HG03196 (cell line): ENCODE data around the gene TYK2.
"Not testable (repeated sequence)": the region's sequence is repeated elsewhere in the genome, so short reads cannot be mapped to it uniquely, and the experiment has no call there.

Source experiments
- ATAC-seq: cut with Tn5 transposase; IDR thresholded peaks from one replicate; pipeline ENCODE4 v1.9.1; 2021; ENCODE audit not compliant: unreplicated experiment

TYK2 gene

GRCh38 chr19:10380313-10381102, at the start of gene TYK2:
Gene TYK2 (minus strand): TSS chr19:10380572. CDS start chr19:10378406, 2,166 bp downstream.
- peak; percentile 87 for ATAC-seq

DNA sequence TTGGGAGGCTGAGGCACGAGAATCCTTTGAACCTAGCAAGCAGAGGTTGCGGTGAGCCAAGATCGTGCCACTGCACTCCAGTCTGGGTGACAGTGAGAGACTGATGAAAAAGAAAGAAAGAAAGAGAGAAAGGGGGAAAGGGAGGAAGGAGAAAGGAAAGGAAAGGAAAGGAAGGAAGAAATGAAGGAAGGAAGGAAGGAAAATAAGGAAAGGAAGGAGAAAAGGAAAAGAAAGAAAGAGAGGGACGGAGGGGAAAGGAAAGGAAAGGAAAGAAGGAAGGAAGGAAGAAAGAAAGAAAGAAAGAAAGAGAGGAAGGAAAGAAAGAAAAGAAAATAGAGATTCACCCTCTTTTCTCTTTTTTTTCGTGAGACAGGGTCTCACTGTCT, 48.6 kb upstream of the TYK2 start:
- ATAC-seq, result no peak

DNA sequence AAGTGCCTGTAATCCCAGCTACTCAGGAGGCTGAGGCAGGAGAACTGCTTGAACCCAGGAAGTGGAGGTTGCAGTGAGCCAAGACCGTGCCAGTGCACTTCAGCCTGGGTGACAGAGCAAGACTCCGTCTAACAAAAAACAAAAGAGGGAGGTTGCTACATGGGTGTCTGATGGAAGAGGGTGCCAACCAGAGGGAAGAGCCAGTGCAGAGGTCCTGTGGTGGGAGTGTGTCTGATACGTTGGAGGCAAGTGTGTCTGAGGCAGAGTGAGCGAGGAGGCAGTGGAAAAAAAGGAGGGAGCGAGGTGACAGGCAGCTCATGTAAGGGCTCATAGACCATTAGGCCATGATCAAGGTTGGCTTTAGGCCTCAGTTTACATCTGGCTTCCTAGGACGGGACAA, 46.8 kb upstream of the TYK2 start:
- no peak for ATAC-seq

- ATAC-seq, result peak; percentile 30
Measured at GRCh38 chr19:10424011-10424637, 43.8 kb upstream of the TYK2 start.

GRCh38 chr19:10422846-10423245, 42.5 kb upstream of the TYK2 start:
- ATAC-seq, result no peak

DNA sequence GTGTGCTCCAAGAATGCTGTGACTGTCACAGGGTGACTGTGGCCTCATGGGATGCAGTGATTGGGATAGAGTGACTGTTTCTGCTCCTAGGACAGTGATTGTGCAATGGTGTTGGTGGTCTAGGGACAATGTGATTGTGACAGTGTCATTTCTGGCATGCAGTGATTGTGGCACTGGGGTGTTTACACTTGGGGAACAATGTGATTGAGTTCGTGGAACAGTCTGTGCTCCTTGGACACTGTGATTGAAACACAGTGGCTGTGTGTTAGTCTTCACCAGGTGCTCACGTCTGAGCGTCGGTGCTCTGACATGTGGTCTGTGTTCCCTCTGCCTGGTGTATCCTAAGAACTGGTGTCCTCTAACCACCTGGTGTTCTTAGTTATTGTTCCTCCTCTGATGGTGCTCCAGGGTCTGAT, 41.7 kb upstream of the TYK2 start:
- ATAC-seq, result no peak

DNA sequence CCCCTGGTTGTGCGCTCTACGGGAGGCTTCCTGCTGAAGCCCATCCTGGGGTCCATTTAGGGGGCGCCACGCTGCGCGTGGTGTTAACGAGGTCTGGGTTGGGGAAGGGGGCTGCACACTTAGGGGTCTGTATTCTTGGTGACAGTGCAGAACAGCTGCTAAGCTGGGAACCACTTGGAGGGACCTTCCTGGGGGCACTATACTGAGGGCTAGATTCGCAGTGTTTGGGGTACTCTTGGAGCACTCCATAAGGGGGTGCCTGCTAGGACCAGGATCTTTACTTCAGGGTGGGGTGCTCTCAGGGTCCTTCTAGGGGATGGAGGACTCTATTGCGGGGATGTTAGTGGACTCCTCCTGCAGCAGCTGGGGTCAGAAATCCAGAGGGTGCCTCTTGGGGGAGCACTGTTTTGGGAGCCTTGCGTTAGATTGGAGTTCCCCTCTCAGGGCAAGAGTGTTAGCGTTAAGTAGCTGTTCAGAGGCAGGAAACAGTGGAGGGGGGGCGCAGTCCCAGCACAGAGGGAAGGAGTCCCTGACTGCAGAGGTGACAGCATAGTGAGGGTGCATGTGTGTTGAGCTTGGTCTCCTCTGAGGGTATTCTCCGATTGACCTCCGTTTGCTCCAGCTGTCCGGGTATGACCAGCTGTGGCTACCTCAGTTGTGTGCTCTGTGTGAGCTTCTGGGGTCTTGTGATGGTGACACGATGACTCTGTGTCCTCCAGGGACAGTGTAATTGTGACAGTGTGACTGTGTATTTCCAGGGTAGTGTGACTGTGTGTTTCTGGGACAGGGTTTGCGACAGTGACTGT, 41.1 kb upstream of the TYK2 start:
- ATAC-seq, result no peak

- no peak for ATAC-seq
Measured at GRCh38 chr19:10420444-10421239, 40.3 kb upstream of the TYK2 start, which contains the start of gene PDE4A. Gene PDE4A (plus strand): TSS chr19:10420538. CDS start chr19:10420765, 227 bp downstream.

DNA sequence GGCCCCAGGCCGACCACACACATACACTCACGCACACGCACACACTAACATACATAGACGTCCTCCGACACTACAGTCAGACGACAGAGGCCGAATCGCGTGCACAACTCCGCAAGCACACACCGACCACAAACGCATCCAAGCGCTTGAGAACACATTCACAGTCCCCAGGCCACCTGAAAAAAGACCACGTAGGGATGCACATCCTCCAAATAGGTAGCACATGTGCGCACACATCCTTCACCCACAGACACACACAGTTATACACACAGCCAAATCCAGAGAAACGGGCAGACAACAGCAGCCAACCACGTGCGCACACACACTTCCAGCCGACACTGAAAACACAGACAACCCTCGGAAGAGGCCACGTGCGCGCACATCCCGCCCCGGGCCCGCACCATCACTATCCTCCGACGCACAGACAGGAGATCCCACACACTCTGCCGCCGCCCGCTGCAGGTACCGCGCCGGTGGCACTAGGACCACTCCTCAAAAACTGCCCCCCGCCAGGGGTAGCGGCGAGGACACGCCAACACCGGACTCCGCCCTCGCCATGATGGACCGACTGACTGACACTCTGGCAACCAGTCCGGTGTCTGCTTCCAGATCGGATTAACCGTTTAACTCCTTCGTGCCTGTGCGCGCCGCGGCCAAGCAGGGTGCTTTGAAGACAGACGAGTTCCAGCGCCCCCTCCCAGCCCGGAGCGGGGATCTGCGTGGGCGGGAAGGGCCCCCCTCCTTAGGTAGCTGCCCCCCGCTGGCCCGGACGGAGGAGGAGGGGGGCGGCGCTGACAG, 39.5 kb upstream of the TYK2 start:
- ATAC-seq, result no peak

DNA sequence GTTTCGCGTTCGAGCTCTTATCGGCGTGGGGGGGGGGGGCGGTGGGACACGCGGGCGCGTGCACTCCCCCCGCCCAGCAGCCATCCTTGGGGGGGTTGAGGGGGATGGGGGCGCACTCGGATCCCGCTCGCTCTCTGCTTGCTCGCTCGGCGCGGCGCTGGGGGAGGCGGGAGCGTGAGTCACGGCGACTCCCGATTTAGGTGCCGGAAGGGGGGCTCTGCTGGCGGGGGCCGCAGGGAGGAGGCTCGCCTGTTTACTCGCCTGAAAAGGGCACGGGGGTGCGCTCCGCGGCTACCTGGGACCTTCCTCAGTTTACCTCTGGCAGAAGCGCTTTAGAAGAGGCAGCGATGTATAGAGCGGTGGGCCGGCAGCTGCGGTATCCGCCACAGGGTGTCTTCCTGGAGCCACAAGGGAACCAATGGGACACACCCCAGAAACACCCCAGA, 38.9 kb upstream of the TYK2 start:
- ATAC-seq, result no peak

DNA sequence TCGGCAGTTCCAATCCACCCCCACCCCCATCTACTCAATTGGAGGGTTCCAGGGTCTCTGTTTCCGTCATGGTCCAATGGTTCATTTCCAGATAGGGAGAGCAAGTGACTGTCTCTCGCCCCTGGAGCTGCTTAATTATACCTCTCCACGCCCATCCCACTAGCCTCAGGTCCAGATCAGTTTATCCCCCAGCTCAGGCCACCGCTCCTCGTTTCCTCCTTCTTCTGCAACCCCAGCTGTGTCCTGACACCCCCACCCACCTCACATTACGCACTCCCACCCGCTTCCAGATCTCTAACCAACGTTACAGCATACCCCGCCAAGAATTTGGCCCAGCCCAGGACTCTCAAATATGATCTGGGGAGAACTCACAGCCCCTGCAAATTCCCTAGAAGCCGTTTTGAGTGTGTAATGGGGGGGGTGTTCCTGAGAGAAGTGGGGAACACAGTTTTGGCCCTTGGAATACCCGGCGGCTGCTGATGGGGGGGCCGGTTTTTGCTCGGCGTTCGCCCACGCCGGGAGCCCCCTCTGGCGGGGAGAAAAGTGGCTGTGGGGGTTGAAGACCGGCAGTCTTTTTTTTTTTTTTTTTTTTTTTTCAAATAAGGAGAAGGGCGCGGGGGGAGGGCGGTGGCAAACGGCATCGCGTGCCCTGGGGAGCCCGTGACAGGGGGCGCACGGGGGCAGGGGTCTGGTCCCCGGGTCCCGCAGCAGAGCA, 38.3 kb upstream of the TYK2 start:
- ATAC-seq, result no peak

GRCh38 chr19:10418235-10418484, 37.8 kb upstream of the TYK2 start:
- ATAC-seq, result no peak

DNA sequence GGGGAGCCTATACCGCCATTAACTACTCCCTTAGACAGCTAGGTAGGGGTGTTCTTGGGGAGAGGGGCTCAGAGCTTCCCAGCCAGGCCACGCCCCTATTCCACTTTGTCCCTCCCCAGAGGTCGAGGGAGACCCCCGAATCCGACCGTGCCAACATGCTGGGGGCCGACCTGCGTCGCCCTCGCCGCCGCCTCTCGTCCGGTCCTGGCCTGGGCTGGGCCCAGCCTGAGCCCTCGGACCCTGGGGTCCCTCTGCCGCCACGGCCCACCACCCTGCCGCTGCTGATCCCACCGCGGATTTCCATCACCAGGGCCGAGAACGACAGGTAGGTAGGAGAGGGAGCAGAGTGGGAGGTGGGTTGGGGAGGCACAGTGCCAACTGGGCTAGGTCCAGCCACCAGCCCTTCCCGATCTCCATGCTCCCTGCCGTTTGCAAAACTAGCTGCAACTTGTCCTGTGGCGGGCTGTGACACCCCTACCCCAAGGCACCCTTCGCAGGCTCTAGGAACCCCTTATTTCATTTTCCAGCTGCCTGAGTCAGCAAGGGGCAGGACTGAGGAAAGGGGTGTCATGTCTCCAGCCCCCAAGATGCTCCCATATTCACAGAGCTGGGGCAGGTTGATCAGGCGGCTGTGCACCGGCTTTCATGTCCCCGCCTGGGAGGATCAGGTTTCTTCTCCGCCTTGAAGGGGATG, 37.3 kb upstream of the TYK2 start:
- ATAC-seq, result no peak

- ATAC-seq, result peak; percentile 42
Measured at GRCh38 chr19:10416380-10417257, 36.2 kb upstream of the TYK2 start.

DNA sequence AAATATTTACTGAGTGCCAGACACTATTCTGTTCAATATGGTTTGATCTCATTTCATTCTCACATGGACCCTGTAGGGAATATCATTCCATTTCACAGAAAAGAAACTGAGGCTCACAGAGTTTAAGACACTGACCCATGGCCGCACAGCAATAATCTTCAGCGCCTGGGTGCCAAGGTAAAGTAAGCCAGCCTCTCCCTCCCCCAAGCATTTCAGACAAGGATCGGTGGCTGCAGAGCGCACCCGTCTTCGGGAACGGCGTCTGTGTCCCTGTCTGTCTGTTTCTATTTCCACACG, 35.7 kb upstream of the TYK2 start:
- no peak for ATAC-seq

GRCh38 chr19:10412257-10412977, 32.0 kb upstream of the TYK2 start:
- ATAC-seq, result peak; percentile 63

DNA sequence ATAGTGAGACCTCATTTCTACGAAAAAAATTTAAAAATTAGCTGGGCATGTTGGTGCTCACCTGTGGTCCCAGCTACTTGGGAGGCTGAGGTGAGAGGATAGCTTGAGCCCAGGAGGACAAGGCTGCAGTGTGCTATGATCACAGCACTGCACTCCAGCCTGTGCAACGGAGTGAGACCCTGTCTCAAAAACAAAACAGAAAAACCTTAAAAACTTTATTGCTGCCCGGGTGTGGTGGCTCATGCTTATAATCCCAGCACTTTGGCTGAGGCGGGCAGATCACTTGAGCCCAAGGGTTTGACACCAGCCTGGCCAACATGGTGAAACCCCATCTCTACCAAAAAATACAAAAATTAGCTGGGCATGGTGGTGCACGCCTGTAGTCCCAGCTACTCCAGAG, 30.9 kb upstream of the TYK2 start:
- not testable (repeated sequence) for ATAC-seq
